ENCODE measurements around the gene DOCK3.
A peak's percentile ranks its signal among the peaks of the same experiment; 100 is the strongest.

The DOCK3 gene

GRCh38 chr3:51328206-51328605 is 653.5 kb downstream of the DOCK3 start:
- DNase-seq (ENCODE audit: low spot score) = no peak

GRCh38 chr3:51330046-51330445 is 655.3 kb downstream of the DOCK3 start:
- no peak for DNase-seq (ENCODE audit: low spot score)

- no peak for DNase-seq (ENCODE audit: low spot score)
Measured at GRCh38 chr3:51332156-51332555, 657.4 kb downstream of the DOCK3 start.

- DNase-seq (ENCODE audit: low spot score) = no peak
Measured at GRCh38 chr3:51333021-51333420, 658.3 kb downstream of the DOCK3 start.

GRCh38 chr3:51336261-51336660 is 661.5 kb downstream of the DOCK3 start:
- DNase-seq (ENCODE audit: low spot score) = no peak

- no peak for DNase-seq (ENCODE audit: low spot score)
Measured at GRCh38 chr3:51337666-51338065, 662.9 kb downstream of the DOCK3 start.

- no peak for DNase-seq (ENCODE audit: low spot score)
Measured at GRCh38 chr3:51338632-51339031, 663.9 kb downstream of the DOCK3 start.

GRCh38 chr3:51340013-51340829 is 665.5 kb downstream of the DOCK3 start:
- DNase-seq (ENCODE audit: low spot score) = peak; percentile 89

GRCh38 chr3:51340989-51341636 is 666.4 kb downstream of the DOCK3 start:
- no peak for DNase-seq (ENCODE audit: low spot score)

- no peak for DNase-seq (ENCODE audit: low spot score)
Measured at GRCh38 chr3:51343918-51344687, 669.4 kb downstream of the DOCK3 start.

GRCh38 chr3:51350751-51351150 is 676.0 kb downstream of the DOCK3 start:
- DNase-seq (ENCODE audit: low spot score) = no peak

- DNase-seq (ENCODE audit: low spot score) = no peak
Measured at GRCh38 chr3:51353131-51353530, 678.4 kb downstream of the DOCK3 start.

GRCh38 chr3:51353691-51354090 is 679.0 kb downstream of the DOCK3 start:
- DNase-seq (ENCODE audit: low spot score) = no peak

- DNase-seq (ENCODE audit: low spot score) = no peak
Measured at GRCh38 chr3:51354172-51354571, 679.4 kb downstream of the DOCK3 start.

- no peak for DNase-seq (ENCODE audit: low spot score)
Measured at GRCh38 chr3:51354731-51355615, 680.2 kb downstream of the DOCK3 start.

GRCh38 chr3:51355891-51356578 is 681.3 kb downstream of the DOCK3 start:
- DNase-seq (ENCODE audit: low spot score) = no peak

- no peak for DNase-seq (ENCODE audit: low spot score)
Measured at GRCh38 chr3:51357856-51358255, 683.1 kb downstream of the DOCK3 start.

GRCh38 chr3:51358981-51359380 is 684.3 kb downstream of the DOCK3 start:
- DNase-seq (ENCODE audit: low spot score) = no peak

- DNase-seq (ENCODE audit: low spot score) = no peak
Measured at GRCh38 chr3:51360806-51361205, 686.1 kb downstream of the DOCK3 start.

- no peak for DNase-seq (ENCODE audit: low spot score)
Measured at GRCh38 chr3:51361746-51362145, 687.0 kb downstream of the DOCK3 start.

GRCh38 chr3:51362476-51362875 is 687.7 kb downstream of the DOCK3 start:
- no peak for DNase-seq (ENCODE audit: low spot score)
